H9 (cell line): ENCODE results near the gene ANKIB1. TPM values are rescaled to one million over a fixed set of nuclear protein-coding genes. Genes with fewer than 3 reads are reported as not detected.

Experiments used
- DNase-seq: peaks from one replicate; pipeline ENCODE4 v3.0.0-alpha.2; 2017
- H2AFZ ChIP-seq: one replicate; pipeline ENCODE4 v1.6.1; 2013; ENCODE audit warnings: mild to moderate bottlenecking, low read length, control low read depth, moderate library complexity
- H2AK5ac ChIP-seq: 2 replicates; pipeline ENCODE4 v1.6.1; 2013; ENCODE audit warnings: low read length, control low read depth, mixed read lengths; ENCODE audit not compliant: insufficient read length
- H2BK120ac ChIP-seq: one replicate; pipeline ENCODE4 v1.6.1; 2013; ENCODE audit warnings: low read depth, mild to moderate bottlenecking, low read length, control low read depth, inconsistent platforms; ENCODE audit not compliant: poor library complexity, severe bottlenecking
- H2BK12ac ChIP-seq: 2 replicates; pipeline ENCODE4 v1.6.1; 2013; ENCODE audit warnings: low read length, control low read depth, mixed read lengths, low read depth; ENCODE audit not compliant: insufficient read length
- H2BK15ac ChIP-seq: 2 replicates; pipeline ENCODE4 v1.6.1; 2013; ENCODE audit warnings: low read depth, low read length, control low read depth
- H2BK20ac ChIP-seq: one replicate; pipeline ENCODE4 v1.6.1; 2013; ENCODE audit warnings: low read depth, mild to moderate bottlenecking, low read length, control low read depth, inconsistent platforms; ENCODE audit not compliant: poor library complexity, severe bottlenecking
- H2BK5ac ChIP-seq: 2 replicates; pipeline ENCODE4 v1.6.1; 2013; ENCODE audit warnings: low read length, control low read depth, mixed read lengths; ENCODE audit not compliant: insufficient read length
- H3K14ac ChIP-seq: 2 replicates; pipeline ENCODE4 v1.6.1; 2013; ENCODE audit warnings: low read length, control low read depth; ENCODE audit not compliant: insufficient read depth
- H3K18ac ChIP-seq: 2 replicates; pipeline ENCODE4 v1.6.1; 2013; ENCODE audit warnings: low read depth, mild to moderate bottlenecking, mixed read lengths, low read length, control low read depth; ENCODE audit not compliant: insufficient read length
- H3K23ac ChIP-seq: 2 replicates; pipeline ENCODE4 v1.6.1; 2013; ENCODE audit warnings: low read length, control low read depth, mixed read lengths, low read depth; ENCODE audit not compliant: insufficient read length
- H3K23me2 ChIP-seq: 2 replicates; pipeline ENCODE4 v1.6.1; 2013; ENCODE audit warnings: low read depth, mild to moderate bottlenecking, mixed read lengths, low read length, control low read depth; ENCODE audit not compliant: insufficient read length, poor library complexity, severe bottlenecking
- H3K27ac ChIP-seq: 2 replicates; pipeline ENCODE4 v1.5.1; 2013; ENCODE audit warnings: low read length, control low read depth, mixed read lengths, low read depth; ENCODE audit not compliant: insufficient read length
- H3K27me3 ChIP-seq: 2 replicates; pipeline ENCODE4 v1.6.1; 2013; ENCODE audit warnings: low read length, control low read depth, inconsistent platforms; ENCODE audit not compliant: insufficient read depth
- H3K4ac ChIP-seq: 2 replicates; pipeline ENCODE4 v1.6.1; 2013; ENCODE audit warnings: low read depth, mild to moderate bottlenecking, control low read depth, inconsistent platforms, low read length, moderate library complexity
- H3K4me1 ChIP-seq: 2 replicates; pipeline ENCODE4 v1.6.1; 2013; ENCODE audit warnings: low read length, control low read depth, inconsistent platforms; ENCODE audit not compliant: insufficient read depth
- H3K4me2 ChIP-seq: 2 replicates; pipeline ENCODE4 v1.6.1; 2013; ENCODE audit warnings: low read length, control low read depth, mixed read lengths; ENCODE audit not compliant: insufficient read length, insufficient read depth
- H3K56ac ChIP-seq: 2 replicates; pipeline ENCODE4 v1.6.1; 2013; ENCODE audit warnings: low read depth, mild to moderate bottlenecking, mixed read lengths, low read length, control low read depth; ENCODE audit not compliant: insufficient read length
- H3K79me1 ChIP-seq: 2 replicates; pipeline ENCODE4 v1.6.1; 2013; ENCODE audit warnings: low read depth, mild to moderate bottlenecking, moderate library complexity, low read length, control low read depth, inconsistent platforms; ENCODE audit not compliant: insufficient read depth, poor library complexity, severe bottlenecking
- H3K79me2 ChIP-seq: 2 replicates; pipeline ENCODE4 v1.6.1; 2013; ENCODE audit warnings: low read length, control low read depth, inconsistent platforms; ENCODE audit not compliant: insufficient read depth
- H3K9ac ChIP-seq: 2 replicates; pipeline ENCODE4 v1.6.1; 2013; ENCODE audit warnings: low read length, control low read depth, mixed read lengths; ENCODE audit not compliant: insufficient read length; ENCODE audit errors: extremely low read depth
- H3K9me3 ChIP-seq: one replicate; pipeline ENCODE4 v1.6.1; 2013; ENCODE audit warnings: low read depth, low read length, inconsistent platforms; ENCODE audit not compliant: control insufficient read depth
- H3T11ph ChIP-seq: one replicate; pipeline ENCODE4 v1.6.1; 2013; ENCODE audit warnings: mild to moderate bottlenecking, low read length, control low read depth, inconsistent platforms
- H4K20me1 ChIP-seq: one replicate; pipeline ENCODE4 v1.6.1; 2013; ENCODE audit not compliant: control insufficient read depth, insufficient read length, insufficient read depth
- H4K5ac ChIP-seq: 2 replicates; pipeline ENCODE4 v1.6.1; 2013; ENCODE audit warnings: low read depth, mild to moderate bottlenecking, mixed read lengths, low read length, control low read depth; ENCODE audit not compliant: insufficient read length
- H4K8ac ChIP-seq: replicated peaks from 2 replicates; pipeline ENCODE4 v1.6.1; 2013; ENCODE audit warnings: low read length, control low read depth, mixed read lengths, low read depth; ENCODE audit not compliant: insufficient read length
- H4K91ac ChIP-seq: 2 replicates; pipeline ENCODE4 v1.6.1; 2013; ENCODE audit warnings: low read depth, mild to moderate bottlenecking, moderate library complexity, mixed read lengths, low read length, control low read depth; ENCODE audit not compliant: insufficient read length
- H3K27ac Mint-ChIP-seq, 3 experiments: 2 replicates in 2 of 3; 3 replicates in 1 of 3; pipeline ENCODE4 v1.8.0; 2020 to 2021; ENCODE audit warnings: mixed read lengths in 3 of 3, mild to moderate bottlenecking in 1 of 3, moderate library complexity in 1 of 3
- H3K27me3 Mint-ChIP-seq: 2 replicates; pipeline ENCODE4 v1.8.0; 2021; ENCODE audit warnings: low read depth, mild to moderate bottlenecking, moderate library complexity, mixed read lengths
- H3K36me3 Mint-ChIP-seq, 3 experiments: 2 replicates in 2 of 3; 3 replicates in 1 of 3; pipeline ENCODE4 v1.8.0; 2020 to 2021; ENCODE audit warnings: low read depth in 3 of 3, mixed read lengths in 3 of 3; ENCODE audit not compliant: insufficient read depth in 1 of 3
- H3K4me1 Mint-ChIP-seq, 2 experiments: 2 replicates each; pipeline ENCODE4 v1.8.0; 2020; ENCODE audit warnings: mixed read lengths in 2 of 2
- H3K4me3 Mint-ChIP-seq, 2 experiments: 2 replicates in 1 of 2; 3 replicates in 1 of 2; pipeline ENCODE4 v1.8.0; 2020 to 2021; ENCODE audit warnings: mild to moderate bottlenecking in 2 of 2, mixed read lengths in 2 of 2, moderate library complexity in 1 of 2
- H3K9me3 Mint-ChIP-seq, 2 experiments: 2 replicates in 1 of 2; 3 replicates in 1 of 2; pipeline ENCODE4 v1.8.0; 2020; ENCODE audit warnings: mild to moderate bottlenecking in 2 of 2, mixed read lengths in 2 of 2, moderate library complexity in 1 of 2
- WGBS: extraction: QIAGEN DNeasy Blood & Tissue Kit; methylation state at CpG from one replicate; pipeline ENCODE4 v1.1.7; 2013; ENCODE audit warnings: missing lambda C conversion rate, low lambda C conversion rate, mixed read lengths; ENCODE audit not compliant: insufficient read length; ENCODE audit errors: extremely low coverage; 5-methylcytosine and 5-hydroxymethylcytosine counted together
- total RNA-seq: library from RNA; stranded (reverse); gene quantifications from 2 replicates; pipeline ENCODE4 v1.2.1, GENCODE V29; 2021
- TF ChIP-seq, protein P1 (sequence below): fragments of 200-600 bp; sonication (generic); conservative IDR thresholded peaks from 3 replicates; pipeline ENCODE4 v1.8.0; 2021; ENCODE audit warnings: antibody characterized with exemption, mild to moderate bottlenecking

Gene ANKIB1
- total RNA-seq, 1 experiment from 2014 or later, result 42.0 TPM

DNA sequence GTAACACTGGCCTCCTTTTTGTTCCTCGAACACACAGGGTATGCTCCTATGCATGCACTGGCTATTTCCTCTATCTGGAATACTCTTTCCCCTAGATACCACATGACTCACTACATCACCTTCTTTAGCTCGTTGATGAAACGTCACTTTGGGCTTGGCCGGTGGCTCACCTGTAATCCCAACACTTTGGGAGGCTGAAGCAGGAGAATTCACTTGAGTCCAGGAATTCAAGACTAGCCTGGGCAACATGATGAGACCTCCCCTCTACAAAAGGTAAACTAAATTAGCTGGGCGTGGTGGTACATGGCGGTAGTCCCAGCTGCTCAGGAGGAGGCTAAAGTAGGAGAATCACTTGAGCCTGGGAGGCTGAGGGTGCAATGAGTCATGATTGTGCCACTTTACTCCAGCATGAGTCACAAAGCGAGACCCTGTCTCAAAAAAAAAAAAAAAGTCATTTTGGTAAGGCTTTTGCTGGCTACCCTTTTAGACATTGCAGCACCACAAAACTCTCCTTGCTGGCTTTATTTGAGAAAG lies 14.5 kb downstream of the ANKIB1 start:
- Histone ChIP-seq H2BK5ac (no peak overlapping the region), H2AK5ac (no peak overlapping the region), H3K23ac (no peak overlapping the region), H4K5ac (no peak overlapping the region), H4K20me1 (no peaks in the 10 kb centered on the region), H3K23me2 (no peaks in the 10 kb centered on the region), H3K79me1 (peaks cover 4% of the 10 kb centered on the region), H2BK20ac (no peak overlapping the region), H3K56ac (no peak overlapping the region), H3K4ac (no peak overlapping the region), H4K8ac (no peak overlapping the region), H3T11ph (no peak overlapping the region), H3K79me2 (peaks cover 3% of the 10 kb centered on the region; the same call in 1 of the 2 replicates), H4K91ac (no peak overlapping the region), H2AFZ (no peak overlapping the region), H2BK120ac (no peak overlapping the region), H3K9me3 (no peaks in the 10 kb centered on the region), H3K14ac (no peak overlapping the region), H3K4me2 (no peak overlapping the region), H2BK15ac (no peak overlapping the region), H3K4me1 (no peaks in the 10 kb centered on the region; the same call in 1 of the 2 replicates), H3K18ac (no peak overlapping the region), H2BK12ac (no peak overlapping the region), H3K27ac (no peak overlapping the region), H3K9ac (no peak overlapping the region), H3K27me3 (no peaks in the 10 kb centered on the region)
- H3K27ac Mint-ChIP-seq, result no peak overlapping the region
- H3K4me1 Mint-ChIP-seq, result no peaks in the 10 kb centered on the region
- H3K27me3 Mint-ChIP-seq, result no peaks in the 10 kb centered on the region
- WGBS, result no CpG with 5 or more reads among the region's 7 CpGs
- no peak overlapping the region for H3K4me3 Mint-ChIP-seq
- H3K9me3 Mint-ChIP-seq, result no peaks in the 10 kb centered on the region
- H3K36me3 Mint-ChIP-seq, result peaks cover 0 to 5% (median 2%) of the 10 kb centered on the region in 3 experiments; a peak in 3 of 7 replicates
- TF ChIP-seq, protein P1, sequence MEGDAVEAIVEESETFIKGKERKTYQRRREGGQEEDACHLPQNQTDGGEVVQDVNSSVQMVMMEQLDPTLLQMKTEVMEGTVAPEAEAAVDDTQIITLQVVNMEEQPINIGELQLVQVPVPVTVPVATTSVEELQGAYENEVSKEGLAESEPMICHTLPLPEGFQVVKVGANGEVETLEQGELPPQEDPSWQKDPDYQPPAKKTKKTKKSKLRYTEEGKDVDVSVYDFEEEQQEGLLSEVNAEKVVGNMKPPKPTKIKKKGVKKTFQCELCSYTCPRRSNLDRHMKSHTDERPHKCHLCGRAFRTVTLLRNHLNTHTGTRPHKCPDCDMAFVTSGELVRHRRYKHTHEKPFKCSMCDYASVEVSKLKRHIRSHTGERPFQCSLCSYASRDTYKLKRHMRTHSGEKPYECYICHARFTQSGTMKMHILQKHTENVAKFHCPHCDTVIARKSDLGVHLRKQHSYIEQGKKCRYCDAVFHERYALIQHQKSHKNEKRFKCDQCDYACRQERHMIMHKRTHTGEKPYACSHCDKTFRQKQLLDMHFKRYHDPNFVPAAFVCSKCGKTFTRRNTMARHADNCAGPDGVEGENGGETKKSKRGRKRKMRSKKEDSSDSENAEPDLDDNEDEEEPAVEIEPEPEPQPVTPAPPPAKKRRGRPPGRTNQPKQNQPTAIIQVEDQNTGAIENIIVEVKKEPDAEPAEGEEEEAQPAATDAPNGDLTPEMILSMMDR, result no peak
- no peak for DNase-seq
